Peyer's patch (tissue), 4 donors: ENCODE data around the gene CPT1B.

Experiments
- CTCF ChIP-seq, 6 experiments: fragments of 450-650 bp in 4 of 6; fragments of 200-600 bp in 2 of 6; sonication (generic) in 1 of 6; IDR thresholded peaks; one replicate each; pipeline ENCODE4 v1.5.1; 2017 to 2019; ENCODE audit warnings: antibody characterized with exemption in 6 of 6, mild to moderate bottlenecking in 3 of 6, moderate library complexity in 1 of 6
- POLR2A ChIP-seq, 2 donors: fragments of 450-650 bp; IDR thresholded peaks; one replicate each; pipeline ENCODE4 v1.5.1; 2017; ENCODE audit warnings: antibody characterized with exemption in 2 of 2, mild to moderate bottlenecking in 2 of 2, moderate library complexity in 2 of 2

GRCh38 chr22:50582493-50583293 lies 4.5 kb upstream of the CPT1B start, which contains the start of gene CHKB:
- TF ChIP-seq POLR2A (IDR thresholded peaks at IDR 0.05) = peak; percentile 80 to 93
- peak in 1 of 6 experiments; percentile 18 for TF ChIP-seq CTCF (IDR thresholded peaks at IDR 0.05)
